MCF 10A (cell line): ENCODE measurements around the gene BMERB1. TPM values are rescaled to one million over a fixed set of nuclear protein-coding genes. Genes with fewer than 3 reads are reported as not detected.
"Not testable (repeated sequence)": the region's sequence is repeated elsewhere in the genome, so short reads cannot be mapped to it uniquely, and the experiment has no call there.

Experiments
- BruUV-seq: library from RNA; stranded (reverse); fragments of 400-500 nt; replicated peaks from 2 replicates; lab custom pipeline; 2021; lab: Mats Ljungman, UMichigan
- CTCF ChIA-PET: fragments of 300-600 bp; sonication (Branson Sonifier 250); formaldehyde crosslinking; extraction: SDS; loops from one replicate; lab custom pipeline; 2021; ENCODE audit warnings: antibody characterized with exemption, inconsistent platforms; lab: Yijun Ruan, JAX
- POLR2A ChIA-PET: fragments of 300-600, 350-650 bp; sonication (Branson Sonifier 250); formaldehyde crosslinking; extraction: SDS; loops from one replicate; lab custom pipeline; 2020; ENCODE audit warnings: antibody characterized with exemption, inconsistent platforms; lab: Yijun Ruan, JAX
- DNase-seq: peaks from one replicate; pipeline ENCODE4 v3.0.0-alpha.2; 2018; ENCODE audit not compliant: unreplicated experiment
- H3K27ac Mint-ChIP-seq: one replicate; pipeline ENCODE4 v1.8.0; 2022; ENCODE audit warnings: mild to moderate bottlenecking, low read depth, mixed read lengths; ENCODE audit not compliant: unreplicated experiment
- H3K27me3 Mint-ChIP-seq: one replicate; pipeline ENCODE4 v1.8.0; 2022; ENCODE audit warnings: mixed read lengths; ENCODE audit not compliant: insufficient read depth, unreplicated experiment
- H3K36me3 Mint-ChIP-seq: one replicate; pipeline ENCODE4 v1.8.0; 2022; ENCODE audit warnings: mild to moderate bottlenecking, moderate library complexity, mixed read lengths; ENCODE audit not compliant: insufficient read depth, unreplicated experiment
- H3K4me1 Mint-ChIP-seq: one replicate; pipeline ENCODE4 v1.8.0; 2022; ENCODE audit warnings: mixed read lengths; ENCODE audit not compliant: insufficient read depth, unreplicated experiment
- H3K4me3 Mint-ChIP-seq: one replicate; pipeline ENCODE4 v1.8.0; 2022; ENCODE audit warnings: mild to moderate bottlenecking, moderate library complexity, mixed read lengths; ENCODE audit not compliant: unreplicated experiment
- H3K9me3 Mint-ChIP-seq: one replicate; pipeline ENCODE4 v1.8.0; 2022; ENCODE audit warnings: mixed read lengths; ENCODE audit not compliant: unreplicated experiment
- CTCF ChIP-seq: fragments of 200-600 bp; IDR thresholded peaks from one replicate; pipeline ENCODE4 v1.8.0; 2022; ENCODE audit warnings: antibody characterized with exemption, mild to moderate bottlenecking; ENCODE audit not compliant: unreplicated experiment
- intact Hi-C: fragments of 100-400 bp; cut with micrococcal nuclease; formaldehyde crosslinking; loops from 2 replicates; pipeline ENCODE4 v1.14.1; 2022
- total RNA-seq: library from RNA; stranded (reverse); gene quantifications from 2 replicates; pipeline ENCODE4 v1.2.3, GENCODE V29; 2022

Gene BMERB1
- total RNA-seq, 1 experiment from 2014 or later: 3.3 TPM

GRCh38 chr16:15396948-15397594, 37.3 kb upstream of the BMERB1 start:
- Mint-ChIP-seq H3K36me3 (no peaks in the 10 kb centered on the region), H3K27ac (no peak overlapping the region), H3K4me3 (no peak overlapping the region), H3K4me1 (no peaks in the 10 kb centered on the region), H3K27me3 (no peaks in the 10 kb centered on the region), H3K9me3 (no peaks in the 10 kb centered on the region)
- BruUV-seq: no TSS peak
- intact Hi-C loops: no loop called here
- no peak for DNase-seq
- CTCF ChIA-PET: interaction anchor here (0.6 kb wide), 1 partner anchor 1593 kb away, joined by 3 read pairs; no protein-coding TSS in a partner anchor
- no peak for TF ChIP-seq CTCF
- POLR2A ChIA-PET: no interaction called here

- H3K4me1 Mint-ChIP-seq: peaks cover 6% of the 10 kb centered on the region
- POLR2A ChIA-PET: interaction anchor here (0.6 kb wide), 1 partner anchor 285 kb away, joined by 3 read pairs; no protein-coding TSS in a partner anchor
- BruUV-seq: no TSS peak
- no peak for DNase-seq
- no peaks in the 10 kb centered on the region for H3K36me3 Mint-ChIP-seq
- intact Hi-C loops: no loop called here
- CTCF ChIA-PET: no interaction called here
- no peaks in the 10 kb centered on the region for H3K9me3 Mint-ChIP-seq
- no peak overlapping the region for H3K27ac Mint-ChIP-seq
- H3K4me3 Mint-ChIP-seq: no peak overlapping the region
- no peaks in the 10 kb centered on the region for H3K27me3 Mint-ChIP-seq
- no peak for TF ChIP-seq CTCF
Measured at GRCh38 chr16:15398618-15399316, 35.6 kb upstream of the BMERB1 start.

DNA sequence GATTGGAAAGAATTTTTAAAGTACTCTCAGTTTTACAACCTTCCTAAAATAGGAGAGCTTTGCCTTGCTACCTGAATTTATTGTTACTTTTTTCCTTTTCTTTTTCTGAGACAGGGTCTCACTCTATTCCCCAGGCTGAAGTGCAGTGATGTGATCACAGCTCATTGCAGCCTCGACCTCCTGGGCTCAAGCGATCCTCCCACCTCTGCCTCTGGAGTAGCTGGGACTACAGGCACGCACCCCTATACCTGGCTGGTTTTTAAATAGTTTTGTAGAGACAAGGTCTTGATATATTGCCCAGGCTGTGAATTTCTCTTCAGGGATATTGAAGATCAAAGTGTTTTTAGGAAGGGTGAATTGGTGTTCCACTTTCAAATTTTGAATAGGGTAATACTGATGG, 35.1 kb upstream of the BMERB1 start:
- no peak for TF ChIP-seq CTCF
- intact Hi-C loops: no loop called here
- Mint-ChIP-seq H3K9me3 (no peaks in the 10 kb centered on the region), H3K4me1 (peaks cover 6% of the 10 kb centered on the region), H3K36me3 (no peaks in the 10 kb centered on the region), H3K27ac (no peak overlapping the region), H3K4me3 (no peak overlapping the region), H3K27me3 (no peaks in the 10 kb centered on the region)
- BruUV-seq: no TSS peak
- no peak for DNase-seq
- ChIA-PET POLR2A (interaction anchor here (0.6 kb wide), 2 partner anchors 49 to 284 kb away, joined by 3 read pairs; no protein-coding TSS in a partner anchor), CTCF (no interaction called here)

- DNase-seq, H3K9me3 Mint-ChIP-seq, POLR2A ChIA-PET, H3K4me3 Mint-ChIP-seq, H3K27ac Mint-ChIP-seq, BruUV-seq, CTCF ChIA-PET, H3K36me3 Mint-ChIP-seq, intact Hi-C loops, H3K27me3 Mint-ChIP-seq: not testable (repeated sequence)
- H3K4me1 Mint-ChIP-seq: peaks cover 11% of the 10 kb centered on the region
Measured at GRCh38 chr16:15400314-15400713, 34.1 kb upstream of the BMERB1 start.
